Measurements from ENCODE around the gene KIT. TPM values are rescaled to one million over a fixed set of nuclear protein-coding genes. Genes with fewer than 3 reads are reported as not detected.

The KIT gene
- total RNA-seq, 2 donors from 2014 or later = 0.08 to 0.73 TPM

GRCh38 chr4:54657185-54657550, 589 bp upstream of the KIT start:
- H3K36me3 Mint-ChIP-seq = no peaks in the 10 kb centered on the region
- no peak for ATAC-seq
- H3K27ac Mint-ChIP-seq = no peak overlapping the region
- no peaks in the 10 kb centered on the region for H3K9me3 Mint-ChIP-seq
- no peak for DNase-seq (ENCODE audit: low spot score in 2 of 2)

- Mint-ChIP-seq H3K9me3 (no peaks in the 10 kb centered on the region), H3K36me3 (no peaks in the 10 kb centered on the region), H3K27ac (no peak overlapping the region)
- ATAC-seq = peak; percentile 75 to 85
- DNase-seq (ENCODE audit: low spot score in 2 of 2) = peak; percentile 37 to 58
Measured at GRCh38 chr4:54658252-54659093, 716 bp downstream of the KIT start.

GRCh38 chr4:54659313-54659712, 1.6 kb downstream of the KIT start:
- no peaks in the 10 kb centered on the region for H3K36me3 Mint-ChIP-seq
- no peaks in the 10 kb centered on the region for H3K9me3 Mint-ChIP-seq
- ATAC-seq (no peak), DNase-seq (ENCODE audit: low spot score in 2 of 2) (no peak)
- no peak overlapping the region for H3K27ac Mint-ChIP-seq

- DNase-seq (ENCODE audit: low spot score in 2 of 2) = no peak
- ATAC-seq = no peak
- Mint-ChIP-seq H3K27ac (no peak overlapping the region), H3K36me3 (no peaks in the 10 kb centered on the region), H3K9me3 (no peaks in the 10 kb centered on the region)
Measured at GRCh38 chr4:54659749-54660535, 2.2 kb downstream of the KIT start.

DNA sequence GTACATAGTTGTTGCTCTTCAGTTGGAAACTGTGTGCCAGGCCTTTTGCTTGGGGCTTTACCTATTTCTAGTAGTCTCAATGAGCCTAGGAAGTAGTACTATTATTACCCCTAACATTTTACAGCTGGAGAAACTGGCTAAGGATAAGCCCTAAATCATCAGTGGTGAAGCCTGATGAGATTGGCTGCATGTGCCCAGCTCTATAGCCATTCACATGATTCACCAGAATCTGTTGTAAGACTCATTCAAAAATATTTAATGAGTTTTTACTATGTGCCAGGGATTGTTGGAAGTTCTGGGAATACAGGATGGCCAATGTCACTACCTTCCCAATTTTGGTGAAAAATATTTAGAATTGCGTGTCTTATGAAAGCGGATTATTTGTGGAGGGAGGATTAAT, 2.8 kb downstream of the KIT start:
- no peak for DNase-seq (ENCODE audit: low spot score in 2 of 2)
- ATAC-seq = no peak
- no peaks in the 10 kb centered on the region for H3K9me3 Mint-ChIP-seq
- H3K27ac Mint-ChIP-seq = no peak overlapping the region
- H3K36me3 Mint-ChIP-seq = no peaks in the 10 kb centered on the region

DNA sequence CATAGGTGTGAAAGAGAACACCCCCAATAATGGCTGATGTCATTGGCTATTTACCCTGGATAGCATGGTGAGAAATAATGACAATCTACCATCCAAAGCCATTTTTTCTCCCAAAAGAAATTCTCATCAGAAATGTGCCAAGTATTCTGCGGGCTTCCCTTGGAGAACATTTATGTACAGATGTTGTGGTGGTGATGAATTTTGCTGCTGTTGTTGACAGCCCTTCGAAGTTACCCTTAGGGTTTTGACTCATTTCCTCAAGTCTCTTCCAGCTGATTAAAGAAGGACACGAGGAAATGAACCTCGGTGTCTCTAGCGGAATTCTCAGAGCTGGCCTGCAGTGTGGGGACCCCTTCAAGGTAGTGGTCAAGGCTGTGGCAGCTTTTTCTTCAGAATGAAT, 3.4 kb downstream of the KIT start:
- no peak for DNase-seq (ENCODE audit: low spot score in 2 of 2)
- no peak overlapping the region for H3K27ac Mint-ChIP-seq
- H3K9me3 Mint-ChIP-seq = no peaks in the 10 kb centered on the region
- no peak for ATAC-seq
- H3K36me3 Mint-ChIP-seq = peaks cover 0 to 4% of the 10 kb centered on the region in 2 donors

DNA sequence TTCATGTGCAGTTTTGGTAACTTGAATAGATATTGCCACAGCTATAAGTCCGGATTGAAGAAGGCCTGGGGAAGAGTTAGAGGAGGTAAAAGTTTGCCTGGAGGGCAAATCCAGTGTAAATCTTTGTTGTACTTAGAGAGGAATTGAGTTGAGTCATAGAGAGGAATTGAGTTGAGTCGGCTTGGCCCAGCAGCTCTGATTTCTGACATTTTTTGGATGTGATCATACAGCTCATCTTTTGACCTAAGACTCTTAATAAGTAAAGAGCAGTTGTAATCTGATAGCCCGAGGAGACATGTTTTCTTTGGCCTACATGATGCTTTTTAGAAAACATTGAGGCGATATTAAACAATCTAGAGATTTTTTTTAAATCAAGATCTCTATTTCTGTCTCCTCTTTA, 3.9 kb downstream of the KIT start:
- H3K27ac Mint-ChIP-seq = no peak overlapping the region

DNA sequence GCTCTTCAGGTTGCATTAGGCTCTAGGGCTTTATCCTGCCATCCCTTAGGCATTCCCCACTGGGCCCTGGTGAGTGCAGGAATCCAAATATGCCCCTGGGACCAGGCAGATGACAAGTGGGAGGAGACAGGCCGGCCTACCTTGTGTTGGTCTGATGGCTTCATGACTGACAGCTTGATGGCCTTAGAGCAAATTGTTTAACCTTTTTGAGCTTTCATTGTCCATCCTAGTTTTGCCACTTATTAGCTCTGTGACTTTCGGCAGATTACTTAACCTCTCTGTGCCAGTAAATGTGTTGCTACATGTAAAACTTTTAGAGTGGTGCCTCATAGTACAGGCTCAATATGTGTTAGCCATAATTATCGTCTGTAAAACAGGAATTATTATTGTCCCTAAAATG, 4.4 kb downstream of the KIT start:
- H3K9me3 Mint-ChIP-seq = no peaks in the 10 kb centered on the region
- no peak for ATAC-seq
- DNase-seq (ENCODE audit: low spot score in 2 of 2) = no peak

More for the DNA sequence above, 3.9 kb downstream of the KIT start:
- H3K36me3 Mint-ChIP-seq = peaks cover 0 to 4% of the 10 kb centered on the region in 2 donors
- DNase-seq (ENCODE audit: low spot score in 2 of 2) (no peak), ATAC-seq (no peak)
- no peaks in the 10 kb centered on the region for H3K9me3 Mint-ChIP-seq

DNA sequence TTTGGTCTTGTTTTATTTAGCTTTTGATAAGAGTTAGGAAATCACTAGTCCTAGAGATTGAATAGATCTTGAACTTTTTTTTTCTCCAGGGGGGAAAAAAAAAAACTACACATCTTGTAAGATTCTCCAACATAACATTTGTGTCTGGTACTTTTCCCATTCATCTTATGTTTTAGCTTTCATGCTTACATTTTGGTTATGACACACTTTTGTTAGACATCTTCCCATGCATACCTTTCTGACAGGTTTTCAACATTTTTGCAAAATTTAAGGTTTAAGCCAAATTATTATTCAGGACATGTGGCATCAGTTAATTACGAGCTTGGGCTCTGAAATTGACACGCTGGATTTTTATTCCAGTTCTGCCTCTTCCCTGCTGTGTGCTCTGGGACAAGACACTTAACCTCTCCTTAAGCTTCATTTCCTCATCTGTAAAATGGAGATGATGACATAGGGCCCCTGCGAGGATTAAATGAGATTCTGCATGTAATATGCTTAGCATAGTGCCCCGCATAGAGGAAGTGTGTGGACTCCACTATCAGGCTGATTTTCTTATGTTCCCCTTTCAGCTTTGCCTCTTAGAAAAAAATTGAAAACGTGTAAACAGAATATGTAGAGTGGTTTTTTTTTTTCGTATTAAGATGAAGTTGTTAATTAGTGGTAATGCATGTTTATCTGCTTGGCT, 5.3 kb downstream of the KIT start:
- DNase-seq (ENCODE audit: low spot score in 2 of 2) (no peak), ATAC-seq (no peak)
- no peak overlapping the region for H3K27ac Mint-ChIP-seq
- H3K9me3 Mint-ChIP-seq = no peaks in the 10 kb centered on the region
- peaks cover 0 to 4% of the 10 kb centered on the region in 2 donors for H3K36me3 Mint-ChIP-seq

More for the DNA sequence above, 4.4 kb downstream of the KIT start:
- Mint-ChIP-seq H3K36me3 (peaks cover 0 to 4% of the 10 kb centered on the region in 2 donors), H3K27ac (no peak overlapping the region)

DNA sequence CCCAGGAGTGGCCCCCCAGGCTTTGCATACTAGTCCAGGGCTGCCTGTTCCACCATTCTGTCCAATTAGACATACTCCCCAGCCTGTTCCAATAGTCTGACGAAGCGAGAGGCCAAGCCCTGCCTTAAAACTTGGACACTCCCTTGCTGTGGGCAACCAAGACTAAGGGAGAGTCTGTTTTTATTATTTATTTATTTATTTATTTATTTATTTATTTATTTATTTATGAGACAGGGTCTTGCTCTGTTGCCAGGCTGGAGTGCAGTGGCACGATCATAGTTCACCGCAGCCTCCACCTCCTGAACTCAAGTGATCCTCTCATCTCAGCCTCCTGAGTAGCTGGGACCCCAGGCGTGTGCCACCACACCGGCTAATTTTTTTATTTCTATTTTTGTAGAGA, 6.6 kb downstream of the KIT start:
- H3K27ac Mint-ChIP-seq = no peak overlapping the region
- DNase-seq (ENCODE audit: low spot score in 2 of 2) (no peak), ATAC-seq (no peak)
- peaks cover 0 to 4% of the 10 kb centered on the region in 2 donors for H3K36me3 Mint-ChIP-seq
- no peaks in the 10 kb centered on the region for H3K9me3 Mint-ChIP-seq

DNA sequence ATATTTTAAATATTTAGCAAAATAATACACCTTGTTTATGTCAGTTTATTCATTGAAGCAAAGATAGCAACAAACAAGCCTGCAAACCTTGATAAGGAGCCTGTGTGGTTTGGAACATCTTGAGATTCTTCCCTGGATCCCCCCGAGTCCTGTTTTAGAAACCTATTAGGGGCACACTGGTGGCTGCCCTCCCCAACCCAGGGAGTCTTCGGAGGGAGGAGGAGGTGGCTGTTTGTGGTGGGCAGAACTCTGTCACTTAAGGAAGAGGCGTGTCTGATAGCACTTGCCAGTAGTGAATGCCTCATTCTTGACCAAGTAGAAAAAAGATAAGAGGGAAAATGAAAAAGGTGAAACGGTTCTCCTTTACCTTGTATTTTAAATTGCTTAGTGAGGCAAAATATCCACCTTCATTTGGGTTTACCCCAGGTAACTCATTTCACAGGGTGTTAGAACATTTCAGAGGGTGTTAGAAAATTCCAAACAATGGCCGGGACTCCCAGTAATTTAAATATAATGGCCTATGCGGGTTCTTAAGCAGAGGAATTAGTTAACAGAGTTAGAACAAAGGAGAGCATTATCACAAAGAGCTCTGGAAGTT, 10.4 kb downstream of the KIT start:
- DNase-seq (ENCODE audit: low spot score in 2 of 2) (no peak), ATAC-seq (no peak)
- Mint-ChIP-seq H3K27ac (no peak overlapping the region), H3K9me3 (no peaks in the 10 kb centered on the region), H3K36me3 (peaks cover 0 to 4% of the 10 kb centered on the region in 2 donors)

DNA sequence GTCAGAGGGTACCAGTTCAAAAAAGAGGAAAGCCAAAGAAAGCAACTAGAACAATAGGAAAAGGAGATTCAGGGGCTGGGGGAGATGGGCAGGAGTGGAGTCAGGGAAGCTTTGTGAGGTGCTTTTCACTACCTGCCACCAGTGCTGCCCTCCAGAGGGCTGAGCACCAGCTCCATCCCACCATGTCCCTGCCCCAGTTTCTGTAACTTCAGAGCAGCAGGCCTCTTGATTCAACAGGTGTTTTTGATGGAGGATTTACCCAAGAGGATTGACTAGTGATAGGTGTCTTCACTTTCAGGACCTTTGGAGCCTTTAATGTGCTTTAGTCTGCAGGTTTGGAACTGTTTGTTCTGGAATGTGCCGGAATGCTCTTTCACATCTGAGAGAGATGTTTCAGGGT, 12.1 kb downstream of the KIT start:
- H3K27ac Mint-ChIP-seq = no peak overlapping the region
- H3K9me3 Mint-ChIP-seq = no peaks in the 10 kb centered on the region
- DNase-seq (ENCODE audit: low spot score in 2 of 2) = no peak
- H3K36me3 Mint-ChIP-seq = peaks cover 0 to 4% of the 10 kb centered on the region in 2 donors
- ATAC-seq = no peak

GRCh38 chr4:54675721-54676461, 18.1 kb downstream of the KIT start:
- no peaks in the 10 kb centered on the region for H3K9me3 Mint-ChIP-seq
- H3K27ac Mint-ChIP-seq = no peak overlapping the region
- ATAC-seq = no peak
- DNase-seq (ENCODE audit: low spot score in 2 of 2) = no peak
- no peaks in the 10 kb centered on the region for H3K36me3 Mint-ChIP-seq

DNA sequence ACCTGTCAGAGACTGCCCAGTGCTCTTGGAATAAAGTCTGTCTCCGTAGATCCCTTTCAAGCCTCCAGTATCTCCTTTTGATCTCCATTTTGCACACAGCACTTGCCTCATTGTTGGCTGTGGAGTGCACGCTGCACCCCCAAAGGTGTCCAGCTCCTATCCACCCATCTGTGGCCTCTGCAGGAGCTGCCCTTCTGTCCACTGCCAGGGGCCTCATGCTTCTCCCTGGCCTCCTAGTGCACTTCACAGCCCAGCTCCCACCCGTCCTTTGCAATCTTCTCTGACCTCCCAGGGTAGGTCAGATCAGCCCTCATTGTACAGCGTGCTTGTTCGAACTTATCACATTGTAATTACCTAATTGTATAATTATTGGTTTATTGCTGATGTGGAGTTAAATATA, 18.9 kb downstream of the KIT start:
- H3K27ac Mint-ChIP-seq = no peak overlapping the region
- DNase-seq (ENCODE audit: low spot score in 2 of 2) (no peak), ATAC-seq (no peak)
- H3K9me3 Mint-ChIP-seq = no peaks in the 10 kb centered on the region
- H3K36me3 Mint-ChIP-seq = no peaks in the 10 kb centered on the region

- ATAC-seq (no peak), DNase-seq (ENCODE audit: low spot score in 2 of 2) (no peak)
- H3K36me3 Mint-ChIP-seq = no peaks in the 10 kb centered on the region
- H3K27ac Mint-ChIP-seq = no peak overlapping the region
- H3K9me3 Mint-ChIP-seq = no peaks in the 10 kb centered on the region
Measured at GRCh38 chr4:54677416-54677815, 19.7 kb downstream of the KIT start.
